HCEC 1CT (cell line): ENCODE data around the gene PDE3A.
A peak's percentile ranks its signal among the peaks of the same experiment; 100 is the strongest.

Source experiments
- DNase-seq: peaks from one replicate; pipeline ENCODE4 v3.0.0-alpha.2; 2017

Gene PDE3A

DNA sequence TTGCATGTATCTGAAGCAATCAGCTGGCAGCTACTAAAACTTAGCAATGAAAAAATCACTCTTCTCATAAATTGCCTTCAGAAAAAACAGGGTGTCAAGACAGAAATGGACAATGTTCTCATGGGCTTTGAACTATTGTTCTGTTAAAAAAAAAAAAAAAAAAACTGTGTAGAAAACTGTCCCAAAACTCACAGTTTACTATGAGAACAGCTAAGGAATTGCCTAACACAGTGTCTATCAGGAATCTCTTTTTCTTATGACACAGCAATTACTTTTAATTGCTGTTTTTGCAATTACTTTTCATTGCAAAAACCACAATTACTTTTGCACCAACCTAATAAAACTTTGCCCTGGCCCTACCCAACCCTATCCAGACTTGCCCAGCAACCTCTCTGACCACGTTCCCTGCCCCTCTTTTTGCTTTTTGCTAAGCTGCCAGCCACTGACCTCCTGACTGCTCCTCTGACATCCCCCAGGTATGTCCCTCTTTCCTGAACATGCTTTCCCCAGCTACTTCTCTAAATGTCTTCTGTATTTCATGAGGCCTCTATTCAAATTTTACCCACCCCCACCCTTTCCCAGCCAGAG, 258.8 kb downstream of the PDE3A start:
- DNase-seq, result no peak

DNA sequence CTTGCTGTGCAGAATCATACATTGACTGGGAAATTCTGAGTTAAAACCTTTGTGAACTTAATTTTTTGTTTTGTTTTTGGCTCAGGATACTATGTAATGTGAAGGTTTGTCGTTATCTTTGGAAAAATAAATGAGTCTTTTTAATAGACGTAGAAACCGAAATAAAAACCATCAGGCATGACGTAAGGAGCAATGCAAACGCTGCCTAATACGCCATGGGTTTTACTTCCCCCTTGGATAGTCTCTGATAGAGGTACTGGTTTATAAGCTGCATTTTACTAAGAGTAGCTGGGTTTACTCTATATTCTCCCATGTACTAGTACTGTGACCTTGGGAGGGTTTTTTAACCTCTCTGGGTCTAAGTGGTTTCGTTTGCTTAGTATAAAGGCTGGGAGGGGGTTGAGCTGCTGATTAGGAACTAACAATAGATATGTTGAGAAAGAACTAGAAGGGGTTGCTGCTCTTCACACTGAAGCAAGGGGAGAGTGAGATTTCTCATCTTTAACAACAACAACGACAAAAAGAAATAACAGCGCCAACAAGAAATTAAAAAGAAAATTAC, 260.0 kb downstream of the PDE3A start:
- DNase-seq, result no peak

DNA sequence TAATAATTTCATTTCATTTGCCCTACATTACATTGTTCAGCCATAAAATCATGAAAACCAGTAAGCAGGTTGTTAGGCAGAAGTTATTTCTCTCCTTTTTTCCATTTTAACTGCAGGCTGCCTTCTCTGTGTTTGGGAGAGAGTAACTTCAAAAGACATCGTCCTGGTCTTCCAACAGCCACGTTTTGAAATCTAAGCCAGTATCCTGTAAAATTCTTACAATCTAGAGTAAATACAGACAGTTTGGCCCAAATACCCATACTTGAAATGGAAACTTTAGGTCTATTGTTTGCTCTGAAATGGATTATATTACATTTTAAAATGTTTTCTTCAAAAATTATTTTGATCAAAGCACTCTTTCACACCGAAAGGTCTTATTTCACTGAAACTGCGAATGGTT, 260.7 kb downstream of the PDE3A start:
- no peak for DNase-seq

DNA sequence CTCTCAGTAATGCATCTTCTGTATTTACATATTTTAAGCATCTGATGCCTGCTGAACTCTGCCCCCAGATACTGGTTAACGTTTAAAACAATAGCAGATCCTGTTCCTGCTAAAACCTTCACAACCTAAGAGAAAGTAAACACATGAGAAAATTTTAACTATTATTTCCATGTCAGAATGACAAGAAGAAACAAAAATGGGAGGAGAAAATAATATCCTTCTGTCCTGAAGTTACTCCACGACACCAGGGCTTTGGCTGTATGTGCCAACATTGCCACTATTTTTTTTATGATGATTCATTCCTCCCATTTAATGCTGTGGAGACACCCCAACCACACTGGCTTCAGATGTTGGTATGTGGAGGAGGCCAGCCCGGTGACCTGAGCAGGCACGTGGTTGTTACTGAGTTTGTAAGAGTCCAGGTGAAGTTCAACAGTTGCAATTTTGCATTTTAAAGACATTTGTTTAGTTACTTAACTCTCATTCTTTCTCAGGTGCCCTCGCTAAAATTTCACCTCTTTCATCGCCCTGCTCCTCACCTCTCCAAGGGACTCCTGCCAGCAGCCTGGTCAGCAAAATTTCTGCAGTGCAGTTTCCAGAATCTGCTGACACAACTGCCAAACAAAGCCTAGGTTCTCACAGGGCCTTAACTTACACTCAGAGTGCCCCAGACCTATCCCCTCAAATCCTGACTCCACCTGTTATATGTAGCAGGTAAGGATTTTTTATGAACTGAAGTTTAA, 261.2 kb downstream of the PDE3A start:
- peak; percentile 41 for DNase-seq

DNA sequence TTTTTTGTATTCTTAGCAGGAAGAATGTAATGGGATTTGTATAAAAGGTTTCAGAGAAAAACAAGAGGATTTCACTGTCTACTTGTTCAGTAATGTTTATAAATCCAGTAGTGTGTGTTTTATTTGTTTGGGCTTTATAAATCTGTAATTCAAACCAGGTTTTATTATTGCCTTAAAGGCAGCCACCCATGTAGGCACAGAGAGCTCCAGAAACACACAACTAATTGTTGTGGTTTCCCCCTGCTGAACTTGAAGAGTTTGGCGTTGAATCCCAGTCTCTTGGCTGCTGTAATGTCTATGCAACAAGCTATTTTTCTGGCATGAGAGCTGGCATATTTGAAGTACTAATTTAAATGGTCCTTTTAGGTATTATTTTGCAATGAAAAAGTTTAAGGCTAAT, 263.4 kb downstream of the PDE3A start:
- DNase-seq, result no peak

DNA sequence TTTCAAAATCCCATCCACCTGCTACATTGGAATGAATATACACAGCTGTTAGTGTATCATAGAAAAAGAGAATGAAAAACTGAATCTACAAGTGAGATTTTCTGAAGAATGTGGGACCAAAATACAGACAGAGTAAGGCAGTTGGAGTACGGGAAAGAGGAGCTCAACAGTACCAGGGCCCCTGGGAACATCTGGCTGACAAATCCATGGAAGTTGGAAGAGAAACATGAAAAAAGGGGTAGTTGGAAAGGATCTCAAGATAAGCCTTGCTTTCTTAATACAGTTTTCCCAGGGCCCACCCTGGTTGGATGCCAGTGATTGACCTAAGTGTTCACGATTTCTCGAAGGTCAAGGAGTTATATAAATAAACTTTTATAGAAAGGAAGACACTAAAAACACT, 272.8 kb downstream of the PDE3A start:
- no peak for DNase-seq

DNA sequence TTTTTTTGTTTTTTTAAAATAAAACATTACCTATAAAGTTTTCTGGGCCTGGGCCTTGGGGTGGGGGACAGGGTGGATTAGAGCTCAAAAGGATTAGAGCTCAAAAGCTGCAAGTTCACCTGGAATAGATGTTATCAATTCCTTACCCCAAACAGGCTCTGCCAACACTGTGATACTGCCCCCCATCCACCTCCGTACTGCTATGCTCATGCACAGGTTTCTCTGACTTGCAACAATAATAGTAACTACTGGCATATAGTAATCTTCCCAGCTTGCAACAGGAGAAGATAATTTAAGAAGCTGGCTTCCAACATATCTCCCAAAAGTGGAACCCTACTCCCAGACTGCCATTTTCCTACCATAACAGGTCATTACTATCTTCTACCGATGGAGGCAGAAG, 275.5 kb downstream of the PDE3A start:
- no peak for DNase-seq

DNA sequence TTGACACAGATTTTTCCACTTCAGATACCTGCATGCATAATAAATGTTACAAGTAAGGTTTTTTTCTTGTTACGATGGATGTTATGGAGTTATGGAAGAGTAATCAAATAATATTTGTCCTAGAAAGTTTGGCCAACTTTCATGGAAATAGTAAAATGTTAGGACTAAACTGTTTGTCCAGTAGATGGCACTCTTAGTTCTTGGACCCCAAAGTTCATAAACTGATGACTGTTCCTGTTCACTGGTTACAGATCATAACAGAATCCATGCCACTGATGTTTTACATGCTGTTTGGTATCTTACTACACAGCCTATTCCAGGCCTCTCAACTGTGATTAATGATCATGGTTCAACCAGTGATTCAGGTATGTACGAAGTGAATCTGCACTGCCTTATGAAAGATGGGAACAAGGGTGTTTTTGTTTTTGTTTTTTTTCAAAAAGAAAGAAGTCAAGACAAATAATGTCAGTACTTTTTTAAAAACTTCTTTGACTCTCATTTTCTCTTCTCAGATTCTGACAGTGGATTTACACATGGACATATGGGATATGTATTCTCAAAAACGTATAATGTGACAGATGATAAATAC, 278.0 kb downstream of the PDE3A start:
- DNase-seq, result peak; percentile 63

DNA sequence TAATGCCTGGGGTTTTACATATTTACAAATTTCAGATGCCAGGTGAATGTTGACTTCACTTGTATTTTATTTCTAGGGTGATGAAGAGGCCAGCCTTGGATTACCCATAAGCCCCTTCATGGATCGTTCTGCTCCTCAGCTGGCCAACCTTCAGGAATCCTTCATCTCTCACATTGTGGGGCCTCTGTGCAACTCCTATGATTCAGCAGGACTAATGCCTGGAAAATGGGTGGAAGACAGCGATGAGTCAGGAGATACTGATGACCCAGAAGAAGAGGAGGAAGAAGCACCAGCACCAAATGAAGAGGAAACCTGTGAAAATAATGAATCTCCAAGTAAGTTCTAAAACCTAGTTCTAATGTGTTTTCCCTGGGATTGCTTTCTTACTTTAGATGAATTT, 285.5 kb downstream of the PDE3A start:
- DNase-seq, result no peak

DNA sequence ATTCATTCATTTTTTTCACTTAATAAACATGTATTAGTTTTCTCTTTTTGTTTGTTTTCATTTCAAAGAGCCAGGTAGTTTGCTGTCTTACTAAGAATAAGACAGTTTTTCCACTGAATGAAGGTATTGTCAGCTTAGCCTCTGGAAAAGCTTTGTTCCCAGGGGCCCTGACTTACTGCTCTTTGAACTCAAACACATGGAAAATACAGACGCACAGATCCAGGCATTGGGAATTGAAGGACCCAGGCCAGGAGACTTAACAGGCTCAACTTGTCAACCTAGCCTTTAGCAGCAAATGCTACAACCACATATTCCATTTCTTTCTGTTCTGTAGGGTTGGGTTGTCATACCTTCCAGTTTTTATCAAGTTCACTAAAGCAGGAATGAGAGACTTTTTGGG, 288.3 kb downstream of the PDE3A start:
- no peak for DNase-seq

DNA sequence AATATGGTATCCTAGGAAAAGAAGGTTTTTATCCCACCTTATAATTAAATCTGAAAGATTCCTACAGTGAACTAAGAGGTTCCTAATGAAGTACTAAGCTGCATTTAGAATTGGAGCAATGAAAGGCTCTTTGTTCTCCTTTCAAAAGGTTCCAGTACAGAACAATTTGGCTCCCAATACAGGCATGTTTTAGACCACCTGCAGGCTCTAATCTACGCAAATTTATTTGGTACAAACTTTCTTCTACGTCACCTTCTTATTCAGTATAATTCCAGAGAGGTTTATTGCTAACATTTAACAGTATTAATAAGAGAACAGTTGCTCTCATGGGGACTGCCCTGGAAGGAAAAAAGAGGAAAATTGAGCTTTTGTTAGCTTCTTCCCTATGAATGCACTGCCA, 289.2 kb downstream of the PDE3A start:
- DNase-seq, result no peak

DNA sequence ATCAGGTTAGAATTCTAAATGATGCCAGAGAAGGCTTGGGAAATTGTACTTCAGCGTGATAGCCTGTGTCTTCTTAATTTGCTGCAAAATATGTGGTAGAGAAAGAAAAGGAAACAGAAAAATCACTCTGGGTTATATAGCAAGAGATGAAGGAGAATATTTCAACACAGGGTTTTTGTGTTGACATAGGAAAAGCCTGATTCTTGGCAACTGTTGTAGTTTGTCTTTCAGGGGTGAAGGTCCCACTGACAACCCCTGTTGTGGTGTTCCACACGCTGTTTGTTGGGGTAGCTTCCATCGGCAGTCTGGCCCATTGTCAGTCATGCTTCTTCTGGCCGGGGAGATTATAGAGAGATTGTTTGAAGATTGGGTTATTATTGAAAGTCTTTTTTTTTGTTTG, 313.0 kb downstream of the PDE3A start:
- DNase-seq, result no peak

DNA sequence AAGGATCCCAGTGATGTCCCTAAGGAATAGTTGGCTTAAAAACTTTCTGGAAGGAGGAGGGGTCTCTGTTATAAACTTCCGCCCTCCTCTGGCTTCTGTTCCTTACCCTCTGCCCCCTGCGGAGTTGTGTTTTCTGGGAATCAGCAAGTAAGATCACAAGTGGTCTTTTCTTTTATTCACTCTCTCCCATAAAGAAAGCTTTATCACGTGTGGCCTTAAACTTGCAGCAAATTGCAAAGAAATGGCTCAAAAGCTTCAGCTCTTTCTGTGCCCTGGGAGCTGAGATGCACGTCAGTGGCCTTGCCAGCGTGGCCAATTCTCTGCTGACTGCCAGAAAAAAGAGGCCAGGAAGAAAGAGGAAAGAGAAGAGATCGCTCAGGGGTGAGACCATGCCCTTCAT, 326.9 kb downstream of the PDE3A start, which contains the start of gene SLCO1C1:
Gene SLCO1C1 (plus strand): TSS at position 101 of the 400 bp plus-strand sequence. CDS start 4,245 bp downstream, outside the sequence.
- DNase-seq, result no peak

DNA sequence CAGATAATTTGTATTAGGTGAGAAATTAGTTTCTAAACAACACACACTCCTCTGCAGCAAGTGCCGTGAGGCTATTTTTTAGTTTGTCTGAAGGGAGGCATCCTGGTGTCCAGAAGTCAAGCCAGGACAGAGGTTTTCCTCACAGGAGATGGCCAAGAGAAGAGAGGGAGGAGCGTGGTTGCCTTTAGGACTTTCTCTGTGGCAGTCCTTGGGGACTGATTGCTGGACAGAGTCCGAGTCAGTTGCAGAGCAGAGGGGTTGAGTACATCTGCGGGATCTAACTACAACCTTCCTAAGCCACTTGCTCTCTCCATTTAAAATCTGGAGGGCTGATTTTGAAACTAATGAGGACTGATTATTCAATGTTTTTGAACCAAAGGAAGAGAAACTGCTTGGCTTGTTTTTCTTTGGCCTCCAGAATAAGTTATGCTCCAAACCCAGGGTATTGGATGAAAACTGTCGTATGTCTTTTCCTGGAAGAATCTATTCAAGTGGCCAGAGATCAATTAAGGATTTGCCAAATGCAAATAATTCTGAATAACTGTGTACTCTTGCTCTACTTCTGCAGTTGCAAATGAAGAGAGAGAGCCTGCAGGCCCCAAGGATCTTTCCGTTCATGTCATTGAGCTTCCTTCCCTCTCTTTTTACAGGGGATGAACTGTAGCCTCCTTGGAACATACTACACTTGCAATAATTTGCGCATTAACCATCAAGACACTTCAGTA, 328.0 kb downstream of the PDE3A start:
- DNase-seq, result no peak

DNA sequence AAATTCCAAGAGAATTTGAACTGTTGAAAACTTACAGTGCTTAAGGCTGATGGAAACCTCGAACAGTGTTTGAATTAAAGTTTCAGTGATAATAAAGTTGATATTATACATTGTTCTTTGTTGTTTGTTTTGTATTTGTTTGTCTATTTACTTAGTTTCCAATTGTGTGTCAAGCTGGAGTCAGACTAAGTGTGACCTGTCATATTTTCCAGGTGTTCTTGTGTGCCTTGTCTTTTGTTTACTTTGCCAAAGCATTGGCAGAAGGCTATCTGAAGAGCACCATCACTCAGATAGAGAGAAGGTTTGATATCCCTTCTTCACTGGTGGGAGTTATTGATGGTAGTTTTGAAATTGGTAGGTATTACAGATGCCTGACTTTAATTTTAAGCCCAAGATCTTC, 332.8 kb downstream of the PDE3A start:
- no peak for DNase-seq

DNA sequence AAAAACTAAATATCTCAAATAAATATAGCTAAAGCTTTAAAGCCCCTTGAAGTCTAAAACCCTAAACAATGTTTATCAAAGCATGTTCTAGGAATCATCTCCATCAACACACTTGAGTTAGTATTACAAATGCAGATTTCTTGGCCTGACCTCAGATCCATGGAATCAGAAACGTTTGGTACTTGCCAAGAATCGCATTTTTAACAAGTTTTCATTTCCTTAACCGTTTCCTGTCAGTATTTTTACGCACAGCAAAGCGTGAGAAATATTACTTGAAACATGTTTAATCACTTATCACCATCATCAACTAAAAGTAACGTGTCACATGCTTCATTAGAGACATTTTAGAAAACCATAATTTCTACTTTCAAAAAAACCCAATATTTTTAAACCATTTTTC, 336.5 kb downstream of the PDE3A start:
- no peak for DNase-seq

DNA sequence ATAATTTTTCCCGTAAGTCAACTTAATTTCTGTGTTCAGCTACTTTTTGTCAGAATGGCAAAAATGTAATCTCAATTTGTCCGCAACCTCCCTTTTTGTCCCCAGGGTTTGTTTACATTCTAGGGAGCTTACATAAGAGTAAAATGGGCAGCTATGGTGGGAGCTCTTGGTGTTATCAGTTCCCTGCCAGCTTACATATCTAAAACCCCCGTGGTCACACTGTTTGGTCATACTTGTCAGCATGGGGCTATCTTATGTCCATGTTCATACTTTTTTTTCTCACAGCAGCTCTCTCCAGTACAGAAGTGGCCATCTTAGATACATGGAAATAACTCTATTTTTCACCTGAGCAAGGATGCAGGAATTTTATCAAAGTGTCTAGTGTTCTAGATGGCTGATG, 343.5 kb downstream of the PDE3A start:
- DNase-seq, result no peak

DNA sequence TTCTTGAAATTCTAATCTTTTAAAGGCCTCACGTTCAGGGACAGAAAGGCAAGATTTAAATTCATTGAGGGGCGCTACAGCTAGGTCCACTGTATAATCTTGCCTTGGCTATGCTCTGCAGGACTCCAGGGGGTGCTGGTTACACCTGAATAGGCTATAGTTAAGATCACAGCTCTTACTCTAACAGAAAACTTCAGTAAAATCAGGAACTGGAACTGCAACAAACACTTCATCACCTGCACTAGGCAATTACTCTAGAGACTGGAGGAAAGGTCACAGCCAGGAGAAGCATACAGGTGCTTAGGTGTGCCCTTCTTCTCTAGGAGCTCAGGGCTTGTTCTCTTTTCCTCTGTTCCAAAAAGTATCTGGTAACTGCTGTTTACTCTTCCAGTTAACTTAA, 347.7 kb downstream of the PDE3A start:
- no peak for DNase-seq

DNA sequence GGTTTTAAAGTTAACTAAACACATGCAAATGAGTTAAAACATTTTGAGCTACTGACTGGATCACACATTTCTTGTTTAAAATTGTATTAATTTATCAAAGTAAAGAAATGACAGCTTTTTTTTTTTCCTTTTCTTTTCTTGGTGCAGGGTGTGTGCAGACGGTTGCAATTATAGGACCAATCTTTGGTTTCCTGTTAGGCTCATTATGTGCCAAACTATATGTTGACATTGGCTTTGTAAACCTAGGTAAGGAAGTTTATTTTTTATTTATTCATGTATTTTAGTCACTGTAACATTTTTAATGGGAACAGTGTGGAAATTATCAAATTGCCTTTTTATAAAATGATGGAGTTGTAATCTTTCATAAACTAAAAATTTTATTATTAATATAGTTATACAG, 348.6 kb downstream of the PDE3A start:
- no peak for DNase-seq

DNA sequence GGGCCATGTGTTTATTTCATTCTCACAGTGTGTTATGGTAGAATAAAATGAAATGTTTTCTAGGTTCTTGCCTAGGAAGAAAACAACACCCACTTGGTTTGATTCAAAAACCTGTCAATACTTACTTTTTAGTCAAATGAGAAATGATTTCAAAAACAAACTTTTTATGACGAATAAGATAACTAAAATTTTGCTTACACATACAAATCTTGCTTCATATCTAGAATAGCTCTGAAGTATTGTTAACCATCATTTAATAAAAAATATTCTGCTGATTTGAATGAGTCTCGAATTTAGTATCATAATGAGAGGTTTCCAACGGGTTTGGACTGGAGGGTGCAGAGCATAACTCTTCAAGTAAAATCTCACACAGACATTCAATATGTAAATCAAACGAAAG, 350.0 kb downstream of the PDE3A start:
- DNase-seq, result no peak

DNA sequence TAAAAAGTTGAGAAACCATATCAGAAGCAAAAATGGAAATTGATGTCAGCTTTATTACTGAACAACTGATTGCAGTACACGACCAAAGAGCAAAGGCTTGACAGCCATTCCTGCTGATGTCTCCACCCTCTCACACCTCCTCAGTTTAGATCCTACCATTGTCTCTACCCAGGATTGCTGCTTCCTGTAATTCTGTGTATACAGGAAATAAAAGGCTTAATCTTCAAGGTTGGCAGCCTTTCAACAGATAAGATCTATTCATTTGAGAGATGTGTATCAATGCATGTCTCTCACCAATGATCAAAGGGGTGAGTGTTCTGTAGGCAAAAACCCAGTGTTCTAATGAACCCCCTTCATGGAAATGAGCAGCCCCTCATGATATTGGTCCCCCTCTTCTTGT, 353.8 kb downstream of the PDE3A start:
- DNase-seq, result no peak

DNA sequence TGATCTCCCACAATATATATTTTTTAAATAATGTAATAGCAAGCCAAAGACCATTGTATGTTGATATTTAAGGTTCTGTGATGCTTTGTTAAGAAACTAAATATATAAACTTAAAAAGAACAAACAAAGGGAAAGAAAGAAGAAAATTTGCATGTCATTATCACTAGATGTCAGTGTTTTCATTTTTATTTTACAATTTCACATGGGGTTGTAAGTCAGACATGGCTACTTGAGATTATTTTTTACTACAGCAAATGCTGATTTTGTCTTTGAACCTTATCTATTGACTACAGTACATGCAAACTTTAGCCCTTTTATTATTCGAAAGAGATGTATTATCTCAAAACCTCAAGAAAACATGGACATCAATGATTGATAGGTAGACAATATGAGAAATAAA, 362.9 kb downstream of the PDE3A start:
- DNase-seq, result no peak
